Measurements from ENCODE around the gene KIRREL2. TPM values are rescaled to one million over a fixed set of nuclear protein-coding genes. Genes with fewer than 3 reads are reported as not detected.
"Not testable (repeated sequence)": the region's sequence is repeated elsewhere in the genome, so short reads cannot be mapped to it uniquely, and the experiment has no call there.

The KIRREL2 gene
- total RNA-seq, 1 donor from 2014 or later = not detected

- no peak overlapping the region for H3K4me3 ChIP-seq (ENCODE audit: low read depth, low read length)
- no peak for DNase-seq (ENCODE audit: low read depth)
- no peak for TF ChIP-seq CTCF (conservative IDR thresholded peaks at IDR 0.05; ENCODE audit: low read depth, low read length)
These were observed 22.7 kb upstream of the KIRREL2 start for GRCh38 chr19:35833972-35834371.

- not testable (repeated sequence) for DNase-seq (ENCODE audit: low read depth); H3K4me3 ChIP-seq (ENCODE audit: low read depth, low read length)
These were observed 20.6 kb upstream of the KIRREL2 start for GRCh38 chr19:35836096-35836495.

GRCh38 chr19:35841961-35842595 lies 14.6 kb upstream of the KIRREL2 start:
- H3K4me3 ChIP-seq (ENCODE audit: low read depth, low read length) = no peak overlapping the region
- DNase-seq (ENCODE audit: low read depth) = no peak
- TF ChIP-seq CTCF (conservative IDR thresholded peaks at IDR 0.05; ENCODE audit: low read depth, low read length) = no peak

GRCh38 chr19:35842666-35843272 lies 13.9 kb upstream of the KIRREL2 start:
- DNase-seq (ENCODE audit: low read depth) = no peak
- no peak overlapping the region for H3K4me3 ChIP-seq (ENCODE audit: low read depth, low read length)
- TF ChIP-seq CTCF (conservative IDR thresholded peaks at IDR 0.05; ENCODE audit: low read depth, low read length) = no peak

GRCh38 chr19:35843676-35844481 lies 12.8 kb upstream of the KIRREL2 start:
- TF ChIP-seq CTCF (conservative IDR thresholded peaks at IDR 0.05; ENCODE audit: low read depth, low read length) = no peak
- DNase-seq (ENCODE audit: low read depth) = no peak
- H3K4me3 ChIP-seq (ENCODE audit: low read depth, low read length) = no peak overlapping the region

- H3K4me3 ChIP-seq (ENCODE audit: low read depth, low read length) = no peak overlapping the region
- TF ChIP-seq CTCF (conservative IDR thresholded peaks at IDR 0.05; ENCODE audit: low read depth, low read length) = no peak
- no peak for DNase-seq (ENCODE audit: low read depth)
These were observed 12.1 kb upstream of the KIRREL2 start for GRCh38 chr19:35844482-35845214.
